Subcutaneous adipose tissue (tissue), 4 donors: ENCODE measurements around the gene KRT8. TPM values are rescaled to one million over a fixed set of nuclear protein-coding genes. Genes with fewer than 3 reads are reported as not detected.

Experiments used
- total RNA-seq, 4 donors: library from RNA; depleted of rRNA; stranded (reverse); fragments of >200 nt; gene quantifications; one replicate each; pipeline ENCODE4 v1.1.0, GENCODE V29; 2016
- TF ChIP-seq, protein P1 (sequence below): fragments of 450-650 bp; IDR thresholded peaks from one replicate; pipeline ENCODE4 v1.5.1; 2016; ENCODE audit warnings: low read depth, mild to moderate bottlenecking, control low read depth, antibody characterized with exemption, moderate library complexity

Gene KRT8
- total RNA-seq, 4 donors from 2014 or later: 5.5 to 11.7 (median 8.7) TPM

- TF ChIP-seq, protein P1, sequence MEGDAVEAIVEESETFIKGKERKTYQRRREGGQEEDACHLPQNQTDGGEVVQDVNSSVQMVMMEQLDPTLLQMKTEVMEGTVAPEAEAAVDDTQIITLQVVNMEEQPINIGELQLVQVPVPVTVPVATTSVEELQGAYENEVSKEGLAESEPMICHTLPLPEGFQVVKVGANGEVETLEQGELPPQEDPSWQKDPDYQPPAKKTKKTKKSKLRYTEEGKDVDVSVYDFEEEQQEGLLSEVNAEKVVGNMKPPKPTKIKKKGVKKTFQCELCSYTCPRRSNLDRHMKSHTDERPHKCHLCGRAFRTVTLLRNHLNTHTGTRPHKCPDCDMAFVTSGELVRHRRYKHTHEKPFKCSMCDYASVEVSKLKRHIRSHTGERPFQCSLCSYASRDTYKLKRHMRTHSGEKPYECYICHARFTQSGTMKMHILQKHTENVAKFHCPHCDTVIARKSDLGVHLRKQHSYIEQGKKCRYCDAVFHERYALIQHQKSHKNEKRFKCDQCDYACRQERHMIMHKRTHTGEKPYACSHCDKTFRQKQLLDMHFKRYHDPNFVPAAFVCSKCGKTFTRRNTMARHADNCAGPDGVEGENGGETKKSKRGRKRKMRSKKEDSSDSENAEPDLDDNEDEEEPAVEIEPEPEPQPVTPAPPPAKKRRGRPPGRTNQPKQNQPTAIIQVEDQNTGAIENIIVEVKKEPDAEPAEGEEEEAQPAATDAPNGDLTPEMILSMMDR: no peak
Observed at GRCh38 chr12:52900166-52900895, 4.5 kb downstream of the KRT8 start.

GRCh38 chr12:52899338-52900035 is 5.4 kb downstream of the KRT8 start:
- TF ChIP-seq, protein P1: no peak

GRCh38 chr12:52896190-52897100 is 8.4 kb downstream of the KRT8 start:
- TF ChIP-seq, protein P1: no peak

DNA sequence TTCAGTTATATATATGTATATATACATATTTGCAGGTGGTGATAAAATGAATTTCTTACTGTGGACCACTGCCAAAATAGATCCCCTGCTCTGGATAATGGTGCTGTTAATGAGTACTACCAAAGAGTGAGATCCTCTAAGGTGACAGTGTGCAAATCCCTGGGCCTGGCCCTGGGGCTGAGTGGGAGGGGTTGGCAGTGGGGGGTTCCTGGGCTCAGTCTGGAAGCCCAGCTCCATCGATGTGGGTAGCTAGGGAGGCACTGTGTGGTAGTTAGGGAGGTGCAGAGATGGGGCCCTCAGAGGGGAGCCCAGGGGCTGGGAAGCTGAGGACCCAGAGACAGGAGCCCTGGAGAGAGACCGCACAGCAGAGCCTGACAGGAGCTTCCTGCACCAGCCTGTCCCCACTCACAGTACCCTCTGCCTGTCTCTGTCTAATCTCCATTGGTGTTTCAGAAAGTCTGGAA is 9.1 kb downstream of the KRT8 start:
- TF ChIP-seq, protein P1: no peak

GRCh38 chr12:52892974-52893373 is 11.9 kb downstream of the KRT8 start:
- TF ChIP-seq, protein P1: no peak

DNA sequence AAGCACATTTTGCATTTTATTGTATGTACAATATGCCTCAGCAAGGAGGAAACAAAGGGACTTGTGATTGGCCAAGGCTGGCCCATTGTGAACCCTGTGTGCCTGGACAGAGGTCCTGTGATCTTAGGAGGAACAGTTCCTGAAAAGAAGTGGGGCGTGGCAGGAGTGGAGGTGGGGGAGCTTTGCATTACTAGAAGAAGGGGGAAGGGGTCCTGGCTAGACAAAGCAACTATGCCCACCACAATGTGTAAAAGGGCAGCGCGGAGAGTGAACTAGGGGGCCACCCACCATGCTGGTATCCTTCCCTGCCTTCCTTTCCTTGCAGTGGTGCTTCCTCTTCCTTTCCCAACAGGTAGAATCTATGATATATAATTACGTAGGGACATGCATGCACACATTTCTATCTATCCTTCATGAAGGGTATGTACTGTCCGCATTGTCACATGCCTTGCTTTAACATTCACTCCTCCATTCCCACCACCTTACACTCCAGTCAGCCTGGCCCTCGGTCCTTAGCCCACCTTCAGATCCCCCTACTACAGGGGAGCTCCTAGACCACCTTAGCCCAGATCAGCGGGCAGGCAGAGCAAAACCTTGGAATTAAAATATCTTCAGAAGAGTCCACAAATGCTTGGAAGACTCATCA is 12.5 kb downstream of the KRT8 start:
- TF ChIP-seq, protein P1: no peak
